ENCODE results near the gene SSX1. TPM values are rescaled to one million over a fixed set of nuclear protein-coding genes. Genes with fewer than 3 reads are reported as not detected.

SSX1 gene
- total RNA-seq, 4 donors from 2014 or later: 0.54 TPM; not detected in 3

Small RNA genes lying within 50 kb of the gene (small RNA-seq; reads per million reads assigned to genes)
- gene AC245047.3: not detected
- not detected for gene AC245047.4
- not detected for gene RNA5SP503

Other genes starting within 250 kb of the SSX1 start
- gene SPACA5, start 248.4 kb upstream of the SSX1 start, total RNA-seq: not detected
- 1 to 10 TPM; 2.6 to 6.4 (median 6.0) TPM for gene ZNF630, start 183.8 kb upstream of the SSX1 start, total RNA-seq
- gene SPACA5B, start 124.8 kb upstream of the SSX1 start, total RNA-seq: not detected
- gene SSX5, start 58.6 kb upstream of the SSX1 start, total RNA-seq: not detected
- under 1 TPM in 1 of 4 donors, not detected in 3; 0.81 TPM for gene SSX3, start 101.3 kb downstream of the SSX1 start, total RNA-seq
- not detected for gene SSX4, start 128.1 kb downstream of the SSX1 start, total RNA-seq
- not detected for gene SSX4B, start 156.6 kb downstream of the SSX1 start, total RNA-seq
- gene SLC38A5, start 214.9 kb downstream of the SSX1 start, total RNA-seq: 10 to 100 TPM in 3 of 4 donors, 1 to 10 TPM in 1; 9.9 to 76.8 (median 40.1) TPM
- gene FTSJ1, start 220.8 kb downstream of the SSX1 start, total RNA-seq: 10 to 100 TPM; 45.9 to 64.9 (median 62.5) TPM